ENCODE results near the gene SLC17A3. TPM values are rescaled to one million over a fixed set of nuclear protein-coding genes. Genes with fewer than 3 reads are reported as not detected.

The SLC17A3 gene
- total RNA-seq, 1 donor: not detected

DNA sequence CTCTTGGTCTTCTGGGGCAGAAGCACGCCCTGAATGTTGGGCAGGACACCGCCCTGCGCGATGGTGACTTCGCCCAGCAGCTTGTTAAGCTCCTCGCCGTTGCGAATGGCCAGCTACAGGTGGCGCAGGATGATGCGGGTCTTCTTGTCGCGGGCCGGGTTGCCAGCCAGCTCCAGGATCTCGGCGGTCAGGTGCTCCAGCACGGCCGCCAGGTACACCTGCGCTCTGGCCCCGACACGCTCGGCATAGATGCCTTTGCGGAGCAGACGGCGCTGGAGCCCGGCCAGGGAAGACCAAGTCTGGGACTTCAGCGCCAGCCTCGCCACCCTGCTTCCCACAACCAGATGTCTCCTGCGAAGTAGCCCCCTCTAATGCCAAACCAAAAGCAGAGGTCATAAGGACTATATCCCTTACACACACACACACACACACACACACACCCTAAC lies 8.0 kb upstream of the SLC17A3 start:
- no peak overlapping the region for H3K4me3 ChIP-seq (ENCODE audit: low read depth, low read length)
- no peak for DNase-seq (ENCODE audit: low read depth)
- TF ChIP-seq, protein P1, sequence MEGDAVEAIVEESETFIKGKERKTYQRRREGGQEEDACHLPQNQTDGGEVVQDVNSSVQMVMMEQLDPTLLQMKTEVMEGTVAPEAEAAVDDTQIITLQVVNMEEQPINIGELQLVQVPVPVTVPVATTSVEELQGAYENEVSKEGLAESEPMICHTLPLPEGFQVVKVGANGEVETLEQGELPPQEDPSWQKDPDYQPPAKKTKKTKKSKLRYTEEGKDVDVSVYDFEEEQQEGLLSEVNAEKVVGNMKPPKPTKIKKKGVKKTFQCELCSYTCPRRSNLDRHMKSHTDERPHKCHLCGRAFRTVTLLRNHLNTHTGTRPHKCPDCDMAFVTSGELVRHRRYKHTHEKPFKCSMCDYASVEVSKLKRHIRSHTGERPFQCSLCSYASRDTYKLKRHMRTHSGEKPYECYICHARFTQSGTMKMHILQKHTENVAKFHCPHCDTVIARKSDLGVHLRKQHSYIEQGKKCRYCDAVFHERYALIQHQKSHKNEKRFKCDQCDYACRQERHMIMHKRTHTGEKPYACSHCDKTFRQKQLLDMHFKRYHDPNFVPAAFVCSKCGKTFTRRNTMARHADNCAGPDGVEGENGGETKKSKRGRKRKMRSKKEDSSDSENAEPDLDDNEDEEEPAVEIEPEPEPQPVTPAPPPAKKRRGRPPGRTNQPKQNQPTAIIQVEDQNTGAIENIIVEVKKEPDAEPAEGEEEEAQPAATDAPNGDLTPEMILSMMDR (IDR thresholded peaks at IDR 0.05; ENCODE audit: insufficient read depth, low read depth, low read length): no peak

DNA sequence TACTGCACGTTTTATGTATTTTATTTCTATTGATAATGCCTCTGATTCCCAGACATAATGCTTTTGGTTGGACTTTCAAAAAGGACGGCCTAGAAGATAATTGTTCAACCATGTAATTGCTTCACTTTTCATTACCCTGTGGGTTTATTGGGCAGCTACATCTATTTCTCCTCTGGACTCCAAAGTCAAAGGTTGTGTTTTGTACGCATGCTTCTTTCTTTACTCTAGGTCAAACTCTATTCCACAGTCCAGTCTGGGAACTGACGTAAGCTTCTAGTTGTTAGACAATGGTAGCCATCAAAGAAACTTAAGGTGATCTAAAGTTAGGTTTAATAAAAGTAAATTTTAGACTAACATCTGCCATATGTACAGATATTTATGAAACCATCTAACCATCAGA lies 6.6 kb upstream of the SLC17A3 start:
- no peak overlapping the region for H3K4me3 ChIP-seq (ENCODE audit: low read depth, low read length)
- DNase-seq (ENCODE audit: low read depth): no peak
- TF ChIP-seq, protein P1 (IDR thresholded peaks at IDR 0.05; ENCODE audit: insufficient read depth, low read depth, low read length): no peak

GRCh38 chr6:25878721-25879322 lies 4.8 kb upstream of the SLC17A3 start:
- DNase-seq (ENCODE audit: low read depth): no peak
- H3K4me3 ChIP-seq (ENCODE audit: low read depth, low read length): no peak overlapping the region
- TF ChIP-seq, protein P1 (IDR thresholded peaks at IDR 0.05; ENCODE audit: insufficient read depth, low read depth, low read length): no peak

DNA sequence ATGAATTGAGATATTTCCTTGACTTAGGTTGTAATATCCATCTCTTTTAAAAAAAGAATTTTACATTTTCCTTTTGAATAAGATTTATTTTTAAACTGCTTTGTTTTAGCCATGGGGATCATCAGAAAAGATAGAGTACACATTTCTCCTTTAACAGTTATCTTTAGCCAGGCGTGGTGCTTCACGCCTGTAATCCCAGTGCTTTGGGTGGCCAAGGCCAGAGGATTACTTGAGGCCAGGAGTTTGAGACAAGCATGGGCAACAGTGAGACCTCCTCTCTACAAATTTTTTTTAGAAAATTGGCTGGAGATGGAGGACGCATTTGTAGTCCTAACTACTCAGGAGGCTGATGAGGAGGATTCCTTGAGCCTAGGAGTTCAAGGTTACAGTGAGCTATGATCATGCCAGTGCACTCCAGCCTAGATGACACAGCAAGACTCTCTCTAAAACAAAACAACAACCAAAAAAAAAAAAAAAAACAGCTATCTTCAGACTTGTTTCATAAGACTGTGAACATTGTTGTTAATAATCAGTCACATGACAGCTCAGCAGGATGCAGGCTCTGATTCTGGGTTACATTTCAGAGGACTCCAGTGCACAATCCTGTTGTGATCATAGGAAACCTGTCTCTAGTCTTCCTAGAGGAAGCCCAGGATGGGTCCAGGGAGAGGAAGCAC lies 2.0 kb upstream of the SLC17A3 start:
- no peak for DNase-seq (ENCODE audit: low read depth)
- TF ChIP-seq, protein P1 (IDR thresholded peaks at IDR 0.05; ENCODE audit: insufficient read depth, low read depth, low read length): no peak
- no peak overlapping the region for H3K4me3 ChIP-seq (ENCODE audit: low read depth, low read length)

- no peak overlapping the region for H3K4me3 ChIP-seq (ENCODE audit: low read depth, low read length)
- TF ChIP-seq, protein P1 (IDR thresholded peaks at IDR 0.05; ENCODE audit: insufficient read depth, low read depth, low read length): no peak
- no peak for DNase-seq (ENCODE audit: low read depth)
Measured at GRCh38 chr6:25875563-25875905, 1.5 kb upstream of the SLC17A3 start.

GRCh38 chr6:25874822-25875562 lies 949 bp upstream of the SLC17A3 start:
- no peak for DNase-seq (ENCODE audit: low read depth)
- TF ChIP-seq, protein P1 (IDR thresholded peaks at IDR 0.05; ENCODE audit: insufficient read depth, low read depth, low read length): no peak
- no peak overlapping the region for H3K4me3 ChIP-seq (ENCODE audit: low read depth, low read length)
